NCI-H2107 (cell line): Measurements from ENCODE around the gene DEPDC4.
"Not testable (repeated sequence)": the region's sequence is repeated elsewhere in the genome, so short reads cannot be mapped to it uniquely, and the experiment has no call there.

ENCODE experiments used
- DNase-seq: peaks from one replicate; lab custom pipeline; 2025; lab: John Stamatoyannopoulos, UW

The DEPDC4 gene

GRCh38 chr12:100263131-100263530, 3.7 kb downstream of the DEPDC4 start:
- DNase-seq = no peak

GRCh38 chr12:100258127-100258526, 8.8 kb downstream of the DEPDC4 start:
- no peak for DNase-seq

GRCh38 chr12:100254876-100255275, 12.0 kb downstream of the DEPDC4 start:
- DNase-seq = no peak

GRCh38 chr12:100253437-100253836, 13.4 kb downstream of the DEPDC4 start:
- no peak for DNase-seq

- peak; percentile 38 for DNase-seq
Observed at GRCh38 chr12:100251917-100252316, 15.0 kb downstream of the DEPDC4 start.

GRCh38 chr12:100249941-100250340, 16.9 kb downstream of the DEPDC4 start:
- no peak for DNase-seq

- DNase-seq = no peak
Observed at GRCh38 chr12:100248886-100249285, 18.0 kb downstream of the DEPDC4 start.

- no peak for DNase-seq
Observed at GRCh38 chr12:100247765-100248164, 19.1 kb downstream of the DEPDC4 start.

- DNase-seq = no peak
Observed at GRCh38 chr12:100243137-100243536, 23.7 kb downstream of the DEPDC4 start.

- DNase-seq = no peak
Observed at GRCh38 chr12:100239589-100239988, 27.3 kb downstream of the DEPDC4 start.

GRCh38 chr12:100238801-100239200, 28.1 kb downstream of the DEPDC4 start:
- DNase-seq = no peak

- DNase-seq = peak; percentile 36
Observed at GRCh38 chr12:100234591-100235304, 32.1 kb downstream of the DEPDC4 start.

- no peak for DNase-seq
Observed at GRCh38 chr12:100234166-100234565, 32.7 kb downstream of the DEPDC4 start.

- not testable (repeated sequence) for DNase-seq
Observed at GRCh38 chr12:100231873-100232272, 35.0 kb downstream of the DEPDC4 start.

GRCh38 chr12:100229876-100230275, 37.0 kb downstream of the DEPDC4 start:
- no peak for DNase-seq

- no peak for DNase-seq
Observed at GRCh38 chr12:100229036-100229635, 37.7 kb downstream of the DEPDC4 start.

GRCh38 chr12:100225491-100225890, 41.4 kb downstream of the DEPDC4 start:
- DNase-seq = no peak

- DNase-seq = not testable (repeated sequence)
Observed at GRCh38 chr12:100222173-100222572, 44.7 kb downstream of the DEPDC4 start.

GRCh38 chr12:100221523-100221922, 45.4 kb downstream of the DEPDC4 start:
- DNase-seq = no peak

- no peak for DNase-seq
Observed at GRCh38 chr12:100219328-100220109, 47.4 kb downstream of the DEPDC4 start.

GRCh38 chr12:100216337-100216736, 50.5 kb downstream of the DEPDC4 start:
- DNase-seq = no peak

- no peak for DNase-seq
Observed at GRCh38 chr12:100215209-100215608, 51.7 kb downstream of the DEPDC4 start.

GRCh38 chr12:100214518-100214917, 52.4 kb downstream of the DEPDC4 start:
- DNase-seq = no peak
